NOMO-1 treated with DMSO at 0.1 percent for 48 hours (cell line): ENCODE data around the gene MOGAT1.
"Not testable (repeated sequence)": the region's sequence is repeated elsewhere in the genome, so short reads cannot be mapped to it uniquely, and the experiment has no call there.

Source experiments
- DNase-seq: peaks from one replicate; lab custom pipeline; 2025; ENCODE audit not compliant: unreplicated experiment; lab: John Stamatoyannopoulos, UW

Gene MOGAT1

GRCh38 chr2:222708274-222708710 lies 36.8 kb downstream of the MOGAT1 start:
- peak; percentile 59 for DNase-seq

GRCh38 chr2:222709191-222709891 lies 37.9 kb downstream of the MOGAT1 start:
- DNase-seq = peak; percentile 77

GRCh38 chr2:222710736-222711135 lies 39.3 kb downstream of the MOGAT1 start:
- DNase-seq = no peak

- no peak for DNase-seq
These were observed 40.0 kb downstream of the MOGAT1 start for GRCh38 chr2:222711315-222711940.

GRCh38 chr2:222713002-222713401 lies 41.5 kb downstream of the MOGAT1 start:
- no peak for DNase-seq

GRCh38 chr2:222714361-222715241 lies 43.1 kb downstream of the MOGAT1 start:
- DNase-seq = no peak

- DNase-seq = peak; percentile 67
These were observed 44.3 kb downstream of the MOGAT1 start for GRCh38 chr2:222715742-222716141.

- not testable (repeated sequence) for DNase-seq
These were observed 48.3 kb downstream of the MOGAT1 start for GRCh38 chr2:222719787-222720186.

- not testable (repeated sequence) for DNase-seq
These were observed 50.1 kb downstream of the MOGAT1 start for GRCh38 chr2:222721597-222721996.

GRCh38 chr2:222722327-222722946 lies 51.0 kb downstream of the MOGAT1 start:
- DNase-seq = no peak

GRCh38 chr2:222724208-222724607 lies 52.8 kb downstream of the MOGAT1 start:
- DNase-seq = no peak

- no peak for DNase-seq
These were observed 57.2 kb downstream of the MOGAT1 start for GRCh38 chr2:222728621-222729020.

- peak; percentile 76 for DNase-seq
These were observed 59.0 kb downstream of the MOGAT1 start for GRCh38 chr2:222730366-222730999.

GRCh38 chr2:222731201-222731621 lies 59.8 kb downstream of the MOGAT1 start:
- DNase-seq = no peak

- no peak for DNase-seq
These were observed 61.2 kb downstream of the MOGAT1 start for GRCh38 chr2:222732489-222733178.

- DNase-seq = no peak
These were observed 62.0 kb downstream of the MOGAT1 start for GRCh38 chr2:222733470-222733845.

- DNase-seq = no peak
These were observed 62.6 kb downstream of the MOGAT1 start for GRCh38 chr2:222733846-222734702.

- no peak for DNase-seq
These were observed 63.2 kb downstream of the MOGAT1 start for GRCh38 chr2:222734703-222735014.

GRCh38 chr2:222736301-222736700 lies 64.8 kb downstream of the MOGAT1 start:
- no peak for DNase-seq
